NOMO-1 treated with dmso at 0.1 percent for 144 hours (cell line): ENCODE data around the gene CHMP2A.
"Not testable (repeated sequence)": the region's sequence is repeated elsewhere in the genome, so short reads cannot be mapped to it uniquely, and the experiment has no call there.

Experiments
- DNase-seq: peaks from one replicate; lab custom pipeline; 2025; ENCODE audit not compliant: unreplicated experiment; lab: John Stamatoyannopoulos, UW

The CHMP2A gene

GRCh38 chr19:58542641-58543372 lies 12.1 kb downstream of the CHMP2A start:
- DNase-seq, result not testable (repeated sequence)

GRCh38 chr19:58539169-58539559 lies 15.7 kb downstream of the CHMP2A start:
- DNase-seq, result not testable (repeated sequence)

DNA sequence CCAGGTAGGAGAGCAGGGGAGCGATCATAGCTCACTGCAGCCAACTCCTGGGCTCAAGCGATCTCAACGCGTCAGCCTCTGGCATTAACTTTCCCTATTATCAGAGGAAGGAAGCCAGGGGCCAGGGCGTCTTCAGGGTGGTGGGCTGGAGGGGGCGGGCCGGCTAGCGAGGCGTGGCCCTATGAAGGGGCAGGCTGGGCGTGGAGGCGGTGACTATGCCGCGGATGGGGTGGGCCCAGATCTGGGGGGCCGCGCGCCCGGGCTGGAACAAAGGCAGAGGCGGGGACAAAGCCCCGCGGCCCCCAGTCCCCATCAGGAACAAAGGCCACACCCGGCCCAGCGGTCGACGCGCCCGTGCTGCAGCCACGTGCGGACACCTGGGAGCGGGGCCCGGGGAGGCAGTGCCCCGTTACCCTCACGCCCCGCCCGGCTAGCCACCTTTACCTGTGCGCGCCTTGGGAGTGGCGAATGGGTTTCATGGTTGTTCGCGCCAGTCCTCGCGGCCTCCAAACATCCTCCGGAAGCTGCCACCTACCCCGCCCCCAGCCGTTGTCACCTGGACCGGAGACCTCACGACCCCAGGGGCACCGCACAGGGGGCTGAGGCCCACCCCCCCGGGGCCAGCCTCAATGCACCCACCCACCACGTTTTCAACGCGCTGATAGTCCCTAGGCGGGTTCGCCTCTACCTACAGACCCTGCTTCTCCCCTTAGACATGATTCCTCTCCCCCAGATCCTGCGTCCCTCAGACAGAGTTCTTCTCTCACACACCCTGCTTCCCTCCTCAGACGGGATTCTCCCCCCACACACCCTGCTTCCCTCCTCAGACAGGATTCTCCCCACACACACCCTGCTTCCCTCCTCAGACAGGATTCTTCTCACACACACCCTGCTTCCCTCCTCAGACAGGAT lies 16.4 kb downstream of the CHMP2A start:
- DNase-seq, result peak; percentile 19

GRCh38 chr19:58536852-58537798 lies 17.8 kb downstream of the CHMP2A start:
- DNase-seq, result no peak

- DNase-seq, result no peak
Measured at GRCh38 chr19:58535857-58536256, 19.0 kb downstream of the CHMP2A start.

- no peak for DNase-seq
Measured at GRCh38 chr19:58531034-58531840, 23.7 kb downstream of the CHMP2A start.

- no peak for DNase-seq
Measured at GRCh38 chr19:58529405-58529804, 25.5 kb downstream of the CHMP2A start.

GRCh38 chr19:58522709-58523108 lies 32.2 kb downstream of the CHMP2A start:
- DNase-seq, result no peak

GRCh38 chr19:58521651-58522050 lies 33.3 kb downstream of the CHMP2A start:
- DNase-seq, result no peak

DNA sequence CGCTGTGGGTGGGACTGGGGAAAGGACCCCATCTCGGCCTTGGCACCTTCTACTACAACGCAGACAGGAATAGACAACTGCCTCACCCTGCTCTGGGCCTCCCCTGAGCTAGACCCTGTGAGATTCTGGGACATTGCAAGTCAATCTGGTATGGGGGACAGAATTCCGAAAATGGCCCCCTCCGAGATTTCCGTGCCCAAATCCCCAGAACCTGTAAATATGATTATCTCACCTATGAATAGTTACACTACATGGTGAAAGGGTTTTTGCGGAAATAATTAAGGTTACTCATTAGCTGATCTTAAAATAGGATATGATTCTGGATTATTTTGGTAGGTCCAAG lies 34.7 kb downstream of the CHMP2A start:
- no peak for DNase-seq

DNA sequence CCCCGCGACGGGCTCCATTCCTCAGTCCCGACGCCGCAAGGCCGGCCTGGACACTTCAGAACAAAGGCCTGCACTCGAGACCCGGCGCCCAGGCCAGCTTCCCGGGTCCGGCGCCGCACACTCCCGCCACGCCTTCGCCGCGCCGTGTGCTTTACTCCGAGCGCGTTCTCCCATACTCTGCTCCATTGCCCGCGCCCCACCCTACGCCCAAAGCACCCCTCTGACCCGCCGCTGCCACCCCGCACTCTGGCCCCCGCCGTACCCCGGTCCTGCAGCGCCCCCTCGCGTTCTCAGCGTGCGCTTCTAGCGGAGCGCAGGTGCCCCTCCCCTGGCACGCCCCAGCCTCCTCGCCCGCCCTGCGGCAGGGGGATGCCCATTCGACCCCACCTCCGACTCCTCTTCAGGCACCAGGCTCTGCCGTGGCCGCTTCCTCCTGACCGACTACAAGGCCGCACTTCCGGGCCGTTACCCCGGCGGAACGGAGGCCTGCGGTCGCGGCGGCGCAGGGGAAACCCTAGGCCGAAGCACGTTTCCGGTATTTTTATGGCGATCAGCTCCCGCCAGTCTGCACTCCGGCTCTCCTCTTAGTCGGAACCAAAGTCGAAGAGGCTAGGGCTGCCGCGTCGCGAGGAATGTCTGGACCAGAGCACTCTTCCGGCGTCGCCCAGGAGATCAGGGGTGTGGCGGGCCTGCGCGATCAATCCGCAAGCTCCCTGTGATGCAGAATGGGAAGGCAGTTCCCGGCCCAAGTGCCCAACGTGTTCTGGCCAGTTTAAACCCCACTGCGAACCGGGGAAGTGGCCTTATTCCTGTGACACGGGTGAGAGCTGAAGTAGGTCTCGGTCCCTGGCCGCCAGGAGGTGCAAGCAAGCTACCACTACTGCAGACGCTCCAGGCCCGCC lies 35.3 kb downstream of the CHMP2A start, which contains the start of gene ZBTB45:
Gene ZBTB45 (minus strand): TSS at position 456 of the 902 bp plus-strand sequence. CDS start 2,137 bp downstream, outside the sequence.
- peak; percentile 98 for DNase-seq

DNA sequence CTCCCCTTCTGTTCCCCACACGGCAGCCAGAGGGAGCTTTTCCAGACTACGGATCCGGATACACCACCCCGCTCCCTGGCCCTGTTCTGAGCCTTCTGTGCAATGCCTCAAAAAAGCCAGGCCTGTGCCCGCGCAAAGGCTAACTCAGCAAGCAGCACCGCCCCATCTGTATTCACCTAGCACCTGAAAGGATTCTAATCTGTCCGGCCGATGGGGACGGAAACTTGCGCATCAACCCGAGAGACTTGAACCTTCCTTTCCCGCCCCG lies 35.9 kb downstream of the CHMP2A start:
- DNase-seq, result peak; percentile 72

DNA sequence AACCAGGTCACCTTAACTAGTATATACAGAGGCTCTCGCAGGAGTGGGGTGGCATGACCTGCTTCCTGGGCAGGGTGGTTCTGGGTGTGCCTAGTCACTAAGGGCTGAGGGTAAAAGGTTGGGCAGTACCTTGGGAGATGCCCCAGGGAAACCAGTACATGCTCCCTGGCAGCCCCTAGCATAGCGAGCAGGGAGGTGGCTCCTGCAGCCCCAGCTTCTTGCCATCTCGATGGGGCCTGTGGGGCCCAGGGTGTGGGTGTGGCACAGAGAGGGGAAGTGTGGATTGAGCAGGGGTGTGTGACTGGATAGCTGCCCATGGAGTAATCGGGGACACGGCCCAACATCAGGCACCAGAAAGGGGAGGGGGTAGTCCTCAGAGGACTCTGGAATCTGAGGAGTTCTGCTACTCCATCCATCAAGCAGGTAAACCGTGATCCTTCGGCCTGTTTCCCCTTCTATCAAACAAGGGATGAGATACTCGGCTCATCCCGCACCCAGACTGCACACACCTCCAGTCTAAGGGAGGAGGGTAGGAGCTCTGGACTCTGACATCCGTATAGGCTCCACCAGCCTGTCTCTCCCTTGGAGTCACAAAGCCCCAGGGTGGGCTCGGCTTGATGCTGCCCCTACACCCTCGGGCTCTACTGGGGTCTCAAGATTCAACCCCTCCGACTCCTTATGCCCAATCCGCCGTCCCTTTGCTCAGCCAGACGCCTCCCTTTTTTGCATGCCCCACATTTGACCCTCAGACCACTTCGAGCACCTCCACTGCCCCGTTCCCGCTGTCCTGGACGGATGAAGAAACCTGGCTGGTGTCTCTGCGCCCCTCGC lies 36.4 kb downstream of the CHMP2A start:
- peak; percentile 85 for DNase-seq

DNA sequence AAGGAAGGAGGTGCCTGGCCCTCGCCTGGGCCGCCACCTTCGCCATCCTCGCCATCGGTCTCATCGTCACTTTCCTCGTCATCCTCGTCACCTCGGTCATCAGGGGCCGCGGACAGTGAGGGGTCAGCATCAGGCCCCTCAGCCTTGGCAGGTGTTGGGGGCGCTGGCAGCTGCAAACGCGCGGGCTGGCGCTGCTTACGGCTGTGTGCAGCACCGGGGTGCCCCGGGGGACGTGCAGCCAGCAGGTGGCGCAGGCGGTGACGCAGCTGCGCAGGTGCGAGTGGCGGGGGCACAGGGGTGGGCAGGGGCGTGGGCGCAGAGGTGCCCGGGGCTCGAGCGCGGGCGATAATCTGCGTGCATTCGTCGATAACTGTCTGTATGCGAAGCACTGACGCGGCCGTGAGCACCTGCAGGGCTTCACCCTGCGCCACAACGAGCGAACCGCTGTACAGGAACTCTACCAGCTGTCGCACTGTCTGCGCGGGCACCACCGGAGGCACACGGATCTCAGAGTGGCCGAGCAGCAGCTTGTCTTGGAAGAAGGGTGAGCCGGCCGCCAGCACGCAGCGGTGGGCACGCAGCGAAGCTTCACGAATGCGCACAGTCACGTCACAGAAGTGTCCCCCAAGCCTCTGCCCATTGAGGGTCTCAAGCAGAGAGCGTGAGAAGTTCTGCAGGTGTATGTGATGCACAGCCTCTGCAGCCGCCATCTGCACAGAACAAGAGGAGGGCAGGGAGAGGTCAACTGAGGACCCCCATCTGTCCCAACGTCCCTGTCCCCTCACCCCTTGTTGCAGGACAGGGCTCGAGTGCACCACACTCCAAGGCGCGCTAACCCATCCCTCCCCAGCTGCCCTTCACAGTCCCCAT lies 37.7 kb downstream of the CHMP2A start:
- DNase-seq, result no peak

GRCh38 chr19:58516246-58516836 lies 38.6 kb downstream of the CHMP2A start:
- DNase-seq, result no peak

GRCh38 chr19:58515259-58515658 lies 39.6 kb downstream of the CHMP2A start:
- no peak for DNase-seq

DNA sequence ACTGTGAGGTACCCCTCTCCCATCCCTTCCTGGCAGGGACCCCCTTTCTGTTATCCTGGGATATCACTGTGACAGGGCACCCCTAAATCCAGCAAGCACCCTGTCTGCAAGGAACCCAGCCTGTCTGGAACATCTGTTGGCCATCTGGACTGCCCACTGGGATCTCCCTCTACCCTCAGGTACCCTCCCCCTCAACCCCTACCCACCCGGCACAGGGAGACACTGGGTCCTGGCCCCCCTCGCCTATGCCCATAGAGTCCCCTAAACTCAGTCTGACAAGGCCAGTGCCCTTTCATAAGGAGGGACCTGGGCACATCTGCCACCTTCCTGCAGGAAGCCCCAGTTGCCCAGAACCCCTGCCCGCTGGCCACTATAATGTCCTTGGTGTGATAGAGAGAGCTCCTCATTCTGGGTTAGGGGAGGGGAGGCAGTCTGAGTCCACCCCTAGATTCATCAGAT lies 40.3 kb downstream of the CHMP2A start:
- DNase-seq, result no peak
